CD4-positive, alpha-beta memory T cell (primary cell): Measurements from ENCODE around the gene PPP1R3F. TPM values are rescaled to one million over a fixed set of nuclear protein-coding genes. Genes with fewer than 3 reads are reported as not detected.

Experiments
- CTCF ChIA-PET: fragments of 350-600 bp; sonication (Branson Sonifier 250); formaldehyde crosslinking; loops from one replicate; lab custom pipeline; 2021; ENCODE audit warnings: inconsistent platforms; ENCODE audit not compliant: partially characterized antibody; lab: Charles Lee
- POLR2A ChIA-PET: fragments of 350-600 bp; sonication (Branson Sonifier 250); formaldehyde crosslinking; loops from one replicate; lab custom pipeline; 2021; ENCODE audit not compliant: partially characterized antibody; lab: Charles Lee
- DNase-seq, 5 donors: peaks; one replicate each; pipeline versions ENCODE4 v3.0.0 to v3.0.0-alpha.2; 2020 to 2022; ENCODE audit warnings: mixed read lengths in 1 of 5
- H3K27ac ChIP-seq: one replicate; pipeline ENCODE4 v1.7.0; 2013; ENCODE audit warnings: low read depth, low read length
- H3K27me3 ChIP-seq: 2 replicates; pipeline ENCODE4 v1.7.0; 2013; ENCODE audit warnings: mild to moderate bottlenecking, low read length, moderate library complexity; ENCODE audit not compliant: insufficient read depth
- H3K36me3 ChIP-seq: 2 replicates; pipeline ENCODE4 v1.7.0; 2013; ENCODE audit warnings: mild to moderate bottlenecking, low read length, moderate library complexity; ENCODE audit not compliant: insufficient read depth
- H3K4me1 ChIP-seq: 2 replicates; pipeline ENCODE4 v1.7.0; 2013; ENCODE audit warnings: mild to moderate bottlenecking, low read length, moderate library complexity; ENCODE audit not compliant: insufficient read depth
- H3K4me3 ChIP-seq, 2 donors: one replicate each; pipeline ENCODE4 v1.7.0; 2013; ENCODE audit warnings: low read length in 2 of 2, mild to moderate bottlenecking in 1 of 2
- H3K9me3 ChIP-seq, 2 donors: one replicate each; pipeline ENCODE4 v1.7.0; 2013; ENCODE audit warnings: low read length in 2 of 2, control low read depth in 1 of 2; ENCODE audit not compliant: control insufficient read depth in 1 of 2
- H3K27ac Mint-ChIP-seq, 7 donors: one replicate each; pipeline ENCODE4 v1.8.0; 2020 to 2021; ENCODE audit warnings: mixed read lengths in 7 of 7, mild to moderate bottlenecking in 6 of 7, inconsistent platforms in 3 of 7, moderate library complexity in 3 of 7
- H3K27me3 Mint-ChIP-seq, 2 donors: one replicate each; pipeline ENCODE4 v1.8.0; 2020 to 2021; ENCODE audit warnings: mixed read lengths in 2 of 2
- H3K36me3 Mint-ChIP-seq, 2 donors: one replicate each; pipeline ENCODE4 v1.8.0; 2020 to 2021; ENCODE audit warnings: mixed read lengths in 2 of 2, inconsistent platforms in 1 of 2, mild to moderate bottlenecking in 1 of 2
- H3K4me1 Mint-ChIP-seq, 4 donors: one replicate each; pipeline ENCODE4 v1.8.0; 2020 to 2021; ENCODE audit warnings: mixed read lengths in 4 of 4, mild to moderate bottlenecking in 1 of 4
- H3K4me3 Mint-ChIP-seq, 8 donors: one replicate each; pipeline ENCODE4 v1.8.0; 2020 to 2021; ENCODE audit warnings: mixed read lengths in 8 of 8, mild to moderate bottlenecking in 7 of 8, moderate library complexity in 6 of 8, inconsistent platforms in 3 of 8
- H3K9me3 Mint-ChIP-seq, 8 donors: one replicate each; pipeline ENCODE4 v1.8.0; 2020 to 2021; ENCODE audit warnings: mixed read lengths in 8 of 8, mild to moderate bottlenecking in 5 of 8, inconsistent platforms in 3 of 8, moderate library complexity in 1 of 8
- intact Hi-C: fragments of 100-400 bp; cut with micrococcal nuclease; formaldehyde crosslinking; loops from one replicate; pipeline ENCODE4 v1.15.1; 2023
- polyA plus RNA-seq, 2 donors: library from polyadenylated mRNA; unstranded; fragments of 300-500 nt; fragmentation: Illumina TruSeq; gene quantifications; one replicate each; pipeline ENCODE4 v1.2.3, GENCODE V29; 2021
- total RNA-seq, 2 experiments: library from RNA; stranded (reverse); gene quantifications; one replicate each; pipeline ENCODE4 v1.2.3, GENCODE V29; 2021

PPP1R3F gene, protein sequence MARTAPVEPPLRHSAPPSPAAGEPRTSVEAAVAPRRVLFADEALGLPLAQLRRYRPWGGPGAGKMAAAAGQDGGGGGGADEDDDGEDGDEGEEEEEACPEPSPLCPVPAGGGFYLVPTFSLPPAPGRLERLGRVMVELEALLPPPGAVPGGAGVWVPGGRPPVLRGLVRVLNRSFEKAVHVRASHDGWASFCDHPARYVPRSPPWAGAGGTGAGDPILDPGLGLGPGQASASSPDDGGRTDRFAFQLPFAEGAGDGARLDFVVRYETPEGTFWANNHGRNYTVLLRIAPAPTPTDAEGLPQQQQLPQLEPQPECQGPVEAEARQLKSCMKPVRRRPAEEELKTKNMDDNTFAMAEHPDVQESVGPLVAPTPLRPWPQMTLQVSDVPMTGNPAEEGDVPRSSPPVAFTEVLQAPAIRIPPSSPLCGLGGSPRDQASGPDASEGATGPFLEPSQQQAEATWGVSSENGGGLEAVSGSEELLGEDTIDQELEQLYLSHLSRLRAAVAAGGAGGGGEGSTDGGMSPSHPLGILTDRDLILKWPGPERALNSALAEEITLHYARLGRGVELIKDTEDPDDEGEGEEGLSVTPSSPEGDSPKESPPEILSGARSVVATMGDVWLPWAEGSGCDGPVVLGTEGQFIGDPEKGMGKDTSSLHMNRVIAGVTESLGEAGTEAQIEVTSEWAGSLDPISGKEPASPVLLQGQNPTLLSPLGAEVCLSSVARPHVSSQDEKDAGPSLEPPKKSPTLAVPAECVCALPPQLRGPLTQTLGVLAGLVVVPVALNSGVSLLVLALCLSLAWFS
- total RNA-seq, result 10 to 100 TPM; 17.4 to 17.7 TPM
- polyA plus RNA-seq, result 10 to 100 TPM in 1 of 2 donors, 1 to 10 TPM in 1; 4.8 to 10.7 TPM

DNA sequence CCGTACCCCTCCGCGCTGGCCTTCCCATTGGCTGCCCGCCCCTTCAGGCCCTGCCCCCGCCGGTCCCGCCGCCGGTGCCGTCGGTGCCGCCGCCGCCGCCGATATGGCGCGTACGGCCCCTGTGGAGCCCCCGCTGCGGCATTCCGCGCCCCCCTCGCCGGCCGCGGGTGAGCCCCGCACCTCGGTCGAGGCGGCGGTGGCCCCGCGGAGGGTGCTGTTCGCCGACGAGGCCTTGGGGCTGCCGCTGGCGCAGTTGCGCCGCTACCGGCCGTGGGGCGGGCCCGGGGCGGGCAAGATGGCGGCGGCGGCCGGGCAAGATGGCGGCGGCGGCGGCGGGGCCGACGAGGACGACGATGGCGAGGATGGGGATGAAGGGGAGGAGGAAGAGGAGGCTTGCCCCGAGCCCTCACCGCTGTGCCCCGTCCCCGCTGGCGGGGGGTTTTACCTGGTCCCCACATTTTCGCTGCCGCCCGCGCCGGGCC is at the start of gene PPP1R3F:
PPP1R3F (plus strand) TSS at position 27 of the 482 bp plus-strand sequence; CDS start at position 104, 77 bp downstream.
- Mint-ChIP-seq H3K27ac (peak within 1 kb of the TSS; percentile 99 to 100 (median 100)), H3K4me3 (peak within 1 kb of the TSS; percentile 89 to 99 (median 95)), H3K9me3 (peaks cover 0 to 3% (median 0%) of the 10 kb centered on the region in 8 donors), H3K36me3 (peaks cover 4 to 13% of the 10 kb centered on the region in 2 donors), H3K4me1 (peaks cover 27 to 66% (median 50%) of the 10 kb centered on the region in 4 donors), H3K27me3 (no peaks in the 10 kb centered on the region)
- peak within 1 kb of the TSS; percentile 65 to 68 for H3K4me3 ChIP-seq
- intact Hi-C loops, result loop anchor here (1.0 to 10.0 kb wide), 6 partner anchors 35 to 468 kb away; partner anchors contain the start of genes CCDC22, HDAC6, PRAF2 and SYP
- no peaks in the 10 kb centered on the region for H3K27me3 ChIP-seq
- ChIA-PET CTCF (interaction anchor here (1.1 to 3.4 kb wide), 2 partner anchors 77 kb away, joined by 7 to 15 read pairs; no protein-coding TSS in a partner anchor), POLR2A (interaction anchor here (0.6 to 3.5 kb wide), 13 partner anchors 10 to 312 kb away, joined by 3 to 36 read pairs (median 5); partner anchors contain the start of genes CCDC22 and PLP2)
- H3K36me3 ChIP-seq, result no peaks in the 10 kb centered on the region
- H3K9me3 ChIP-seq, result no peaks in the 10 kb centered on the region
- H3K27ac ChIP-seq, result peak within 1 kb of the TSS; percentile 95
- peak in 1 of 5 donors; percentile 53 for DNase-seq
- H3K4me1 ChIP-seq, result peaks cover 54% of the 10 kb centered on the region

DNA sequence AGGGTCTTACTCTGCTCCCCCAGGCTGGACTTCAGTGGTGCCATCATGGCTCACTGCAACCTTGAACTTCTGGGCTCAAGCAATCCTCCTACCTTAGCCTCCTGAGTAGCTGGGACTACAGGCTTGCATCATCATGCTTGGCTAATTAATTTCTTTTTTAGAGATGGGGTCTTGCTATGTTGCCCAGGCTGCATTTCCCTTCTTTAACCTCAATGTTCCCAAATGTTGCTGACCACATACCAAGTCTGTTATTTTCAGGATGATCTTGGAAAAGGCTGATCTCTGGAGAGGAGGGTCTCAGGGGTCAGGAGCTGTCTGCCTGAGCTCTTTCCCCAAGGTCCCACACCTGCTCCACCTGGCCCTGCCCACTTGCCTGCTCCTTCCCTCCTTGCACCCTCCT is 49.5 kb upstream of the PPP1R3F start:
- no peaks in the 10 kb centered on the region for H3K27me3 ChIP-seq
- Mint-ChIP-seq H3K27ac (no peak overlapping the region), H3K9me3 (peaks cover 0 to 2% (median 0%) of the 10 kb centered on the region in 8 donors), H3K36me3 (no peaks in the 10 kb centered on the region), H3K4me3 (no peak overlapping the region), H3K4me1 (peaks cover 0 to 5% (median under 1%) of the 10 kb centered on the region in 4 donors), H3K27me3 (no peaks in the 10 kb centered on the region)
- DNase-seq, result no peak
- no peak overlapping the region for H3K27ac ChIP-seq
- ChIA-PET CTCF (no interaction called here), POLR2A (no interaction called here)
- H3K36me3 ChIP-seq, result no peaks in the 10 kb centered on the region
- H3K4me1 ChIP-seq, result no peaks in the 10 kb centered on the region
- H3K9me3 ChIP-seq, result no peaks in the 10 kb centered on the region
- intact Hi-C loops, result no loop called here
- no peak overlapping the region for H3K4me3 ChIP-seq

GRCh38 chrX:49221868-49222267 is 47.7 kb upstream of the PPP1R3F start:
- ChIA-PET CTCF (no interaction called here), POLR2A (no interaction called here)
- intact Hi-C loops, result no loop called here
- no peaks in the 10 kb centered on the region for H3K4me1 ChIP-seq
- Mint-ChIP-seq H3K4me1 (peaks cover 0 to 5% (median under 1%) of the 10 kb centered on the region in 4 donors), H3K27me3 (no peaks in the 10 kb centered on the region), H3K27ac (no peak overlapping the region), H3K36me3 (no peaks in the 10 kb centered on the region), H3K4me3 (no peak overlapping the region), H3K9me3 (peaks cover 0 to 2% (median 0%) of the 10 kb centered on the region in 8 donors)
- H3K9me3 ChIP-seq, result no peaks in the 10 kb centered on the region
- H3K4me3 ChIP-seq, result no peak overlapping the region
- no peaks in the 10 kb centered on the region for H3K27me3 ChIP-seq
- DNase-seq, result no peak
- no peaks in the 10 kb centered on the region for H3K36me3 ChIP-seq
- H3K27ac ChIP-seq, result no peak overlapping the region

DNA sequence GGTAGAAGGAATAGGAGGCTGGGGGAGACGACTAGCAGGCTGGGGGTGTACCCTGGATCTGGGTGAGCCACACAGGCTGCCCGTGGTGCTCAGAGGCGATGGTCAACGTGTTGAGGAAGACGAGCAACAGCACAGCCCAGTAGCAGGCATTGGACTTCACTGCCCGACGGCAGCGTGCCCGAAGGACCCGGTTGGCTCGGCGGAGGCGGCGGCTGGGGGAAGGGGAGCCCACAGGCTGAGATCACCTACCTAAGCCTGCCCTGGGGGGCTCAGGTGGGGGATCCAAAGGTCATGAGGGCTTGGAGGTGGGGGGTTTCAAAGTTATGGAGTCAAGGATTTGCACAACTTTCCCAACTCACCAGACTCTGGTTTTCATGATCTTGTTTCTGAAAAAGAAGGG is 43.7 kb upstream of the PPP1R3F start:
- Histone ChIP-seq H3K9me3 (no peaks in the 10 kb centered on the region), H3K4me1 (peaks cover 5% of the 10 kb centered on the region), H3K27ac (no peak overlapping the region), H3K4me3 (no peak overlapping the region), H3K27me3 (no peaks in the 10 kb centered on the region), H3K36me3 (no peaks in the 10 kb centered on the region)
- POLR2A ChIA-PET, result no interaction called here
- intact Hi-C loops, result no loop called here
- CTCF ChIA-PET, result no interaction called here
- Mint-ChIP-seq H3K4me3 (peak overlapping the region in 1 of 8 donors; percentile 15), H3K27me3 (no peaks in the 10 kb centered on the region), H3K36me3 (no peaks in the 10 kb centered on the region), H3K9me3 (no peaks in the 10 kb centered on the region), H3K4me1 (peaks cover 4 to 9% (median 5%) of the 10 kb centered on the region in 4 donors), H3K27ac (no peak overlapping the region)
- no peak for DNase-seq

DNA sequence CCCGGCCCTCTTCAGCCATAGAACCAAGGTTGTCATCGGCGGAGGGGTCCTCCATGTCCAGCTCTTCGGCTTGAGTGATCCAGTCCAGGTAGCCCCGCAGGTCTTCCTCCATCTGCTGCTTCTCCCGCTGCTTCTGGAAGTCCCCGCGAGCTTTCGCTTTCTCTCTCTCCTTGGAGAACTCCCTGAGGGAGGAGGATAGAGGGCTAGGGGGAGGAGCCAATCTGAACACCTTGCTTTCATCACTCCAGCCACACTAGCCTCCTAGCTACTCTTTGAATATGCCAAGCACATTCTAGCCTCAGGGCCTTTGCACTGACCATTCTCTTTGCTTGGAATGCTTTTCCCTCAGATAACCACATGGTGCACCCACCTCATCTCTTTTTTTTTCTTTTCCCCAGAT is 42.6 kb upstream of the PPP1R3F start:
- Histone ChIP-seq H3K27me3 (no peaks in the 10 kb centered on the region), H3K36me3 (no peaks in the 10 kb centered on the region), H3K4me1 (peaks cover 12% of the 10 kb centered on the region), H3K4me3 (no peak overlapping the region), H3K27ac (no peak overlapping the region), H3K9me3 (no peaks in the 10 kb centered on the region)
- peaks cover 4 to 16% (median 7%) of the 10 kb centered on the region in 4 donors for H3K4me1 Mint-ChIP-seq
- no peaks in the 10 kb centered on the region for H3K9me3 Mint-ChIP-seq
- intact Hi-C loops, result no loop called here
- H3K36me3 Mint-ChIP-seq, result no peaks in the 10 kb centered on the region
- POLR2A ChIA-PET, result no interaction called here
- CTCF ChIA-PET, result no interaction called here
- no peaks in the 10 kb centered on the region for H3K27me3 Mint-ChIP-seq
- no peak overlapping the region for H3K4me3 Mint-ChIP-seq
- no peak overlapping the region for H3K27ac Mint-ChIP-seq
- DNase-seq, result no peak

- Mint-ChIP-seq H3K9me3 (no peaks in the 10 kb centered on the region), H3K27me3 (no peaks in the 10 kb centered on the region), H3K36me3 (no peaks in the 10 kb centered on the region), H3K4me3 (no peak overlapping the region), H3K27ac (peak overlapping the region in 1 of 7 donors; percentile 47), H3K4me1 (peaks cover 4 to 16% (median 6%) of the 10 kb centered on the region in 4 donors)
- ChIA-PET CTCF (no interaction called here), POLR2A (no interaction called here)
- Histone ChIP-seq H3K9me3 (no peaks in the 10 kb centered on the region), H3K4me1 (peaks cover 12% of the 10 kb centered on the region), H3K27ac (no peak overlapping the region), H3K4me3 (no peak overlapping the region), H3K36me3 (no peaks in the 10 kb centered on the region), H3K27me3 (no peaks in the 10 kb centered on the region)
- no peak for DNase-seq
- intact Hi-C loops, result no loop called here
These were observed 41.9 kb upstream of the PPP1R3F start for GRCh38 chrX:49227726-49228125.

DNA sequence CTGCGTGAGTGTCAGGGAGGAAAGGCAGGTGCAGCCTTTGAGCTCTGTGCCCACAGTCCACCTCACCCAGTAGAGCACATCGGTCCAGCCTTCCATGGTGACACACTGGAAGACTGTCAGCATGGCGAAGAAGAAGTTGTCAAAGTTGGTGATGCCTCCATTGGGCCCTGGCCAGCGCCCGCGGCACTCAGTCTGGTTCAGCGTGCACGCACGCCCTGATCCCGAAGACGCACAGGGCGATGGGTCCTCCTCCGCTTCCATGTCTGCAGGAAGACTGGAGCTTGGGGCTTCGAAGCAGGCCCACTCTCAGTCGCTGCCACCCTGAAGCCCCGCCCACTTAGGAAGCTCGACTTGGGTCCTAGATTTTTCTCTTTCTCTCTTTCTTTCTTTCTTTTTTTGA is 41.4 kb upstream of the PPP1R3F start:
- POLR2A ChIA-PET, result no interaction called here
- Mint-ChIP-seq H3K27me3 (no peaks in the 10 kb centered on the region), H3K4me1 (peaks cover 4 to 16% (median 6%) of the 10 kb centered on the region in 4 donors), H3K4me3 (no peak overlapping the region), H3K27ac (peak overlapping the region in 1 of 7 donors; percentile 47), H3K9me3 (no peaks in the 10 kb centered on the region), H3K36me3 (no peaks in the 10 kb centered on the region)
- H3K4me1 ChIP-seq, result peaks cover 12% of the 10 kb centered on the region
- H3K27me3 ChIP-seq, result no peaks in the 10 kb centered on the region
- intact Hi-C loops, result no loop called here
- no peaks in the 10 kb centered on the region for H3K9me3 ChIP-seq
- no peak overlapping the region for H3K27ac ChIP-seq
- DNase-seq, result no peak
- H3K36me3 ChIP-seq, result no peaks in the 10 kb centered on the region
- CTCF ChIA-PET, result no interaction called here
- H3K4me3 ChIP-seq, result no peak overlapping the region
